Astrocyte of the cerebellum (primary cell): Measurements from ENCODE around the gene PPM1E.

Source experiments
- DNase-seq: peaks from one replicate; pipeline ENCODE4 v3.0.0-alpha.2; 2011; ENCODE audit warnings: low read depth
- H3K4me3 ChIP-seq: 2 replicates; pipeline ENCODE4 v1.5.1; 2011; ENCODE audit warnings: mild to moderate bottlenecking, low read depth, low read length, moderate library complexity
- in situ Hi-C: cut with HindIII; loops from 2 replicates; pipeline ENCODE4 v1.10.0; 2017; ENCODE audit warnings: low sequenced_read_pairs
- TF ChIP-seq, protein P1 (sequence below): IDR thresholded peaks from 2 replicates; pipeline ENCODE4 v1.5.1; 2012; ENCODE audit warnings: low read length, low read depth, moderate library complexity, mild to moderate bottlenecking; ENCODE audit errors: missing control alignments

The PPM1E gene

DNA sequence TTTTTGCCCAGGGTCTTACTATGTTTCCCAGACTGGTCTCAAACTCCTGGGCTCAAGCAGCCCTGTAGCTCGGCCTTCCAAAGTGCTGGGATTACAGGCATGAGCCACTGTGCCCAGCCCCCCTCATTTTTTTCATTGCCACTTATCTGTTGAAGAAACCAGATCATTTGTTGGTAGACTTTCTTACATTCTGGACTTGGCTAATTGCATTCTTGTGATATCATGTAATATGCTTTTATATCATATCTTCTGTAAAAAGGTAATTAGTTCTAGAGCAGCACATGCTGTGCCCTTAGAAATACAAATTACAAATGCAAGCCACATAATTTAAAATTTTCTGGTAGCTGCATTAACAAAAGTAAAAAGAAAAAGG, 53.9 kb downstream of the PPM1E start:
- in situ Hi-C loops, result no loop called here
- no peak for DNase-seq
- TF ChIP-seq, protein P1, sequence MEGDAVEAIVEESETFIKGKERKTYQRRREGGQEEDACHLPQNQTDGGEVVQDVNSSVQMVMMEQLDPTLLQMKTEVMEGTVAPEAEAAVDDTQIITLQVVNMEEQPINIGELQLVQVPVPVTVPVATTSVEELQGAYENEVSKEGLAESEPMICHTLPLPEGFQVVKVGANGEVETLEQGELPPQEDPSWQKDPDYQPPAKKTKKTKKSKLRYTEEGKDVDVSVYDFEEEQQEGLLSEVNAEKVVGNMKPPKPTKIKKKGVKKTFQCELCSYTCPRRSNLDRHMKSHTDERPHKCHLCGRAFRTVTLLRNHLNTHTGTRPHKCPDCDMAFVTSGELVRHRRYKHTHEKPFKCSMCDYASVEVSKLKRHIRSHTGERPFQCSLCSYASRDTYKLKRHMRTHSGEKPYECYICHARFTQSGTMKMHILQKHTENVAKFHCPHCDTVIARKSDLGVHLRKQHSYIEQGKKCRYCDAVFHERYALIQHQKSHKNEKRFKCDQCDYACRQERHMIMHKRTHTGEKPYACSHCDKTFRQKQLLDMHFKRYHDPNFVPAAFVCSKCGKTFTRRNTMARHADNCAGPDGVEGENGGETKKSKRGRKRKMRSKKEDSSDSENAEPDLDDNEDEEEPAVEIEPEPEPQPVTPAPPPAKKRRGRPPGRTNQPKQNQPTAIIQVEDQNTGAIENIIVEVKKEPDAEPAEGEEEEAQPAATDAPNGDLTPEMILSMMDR, result no peak
- H3K4me3 ChIP-seq, result no peak overlapping the region

DNA sequence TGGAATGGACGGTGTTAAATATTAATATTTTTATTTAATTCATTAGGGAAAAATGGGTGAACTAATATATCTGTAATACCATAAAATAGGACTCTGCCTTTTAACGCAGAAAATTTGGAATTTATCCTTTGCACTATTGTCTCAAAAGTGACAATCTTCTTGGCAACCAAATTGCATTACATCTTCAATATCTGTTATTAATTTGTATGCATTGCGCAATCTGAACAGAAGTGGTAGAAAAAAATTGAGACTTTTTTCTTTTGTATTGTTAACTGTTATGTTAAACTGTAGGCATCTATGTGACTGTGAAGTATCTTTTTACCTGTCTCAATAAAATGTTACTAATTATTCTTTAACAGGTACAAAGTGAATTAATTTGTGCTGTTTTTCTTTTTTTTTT, 55.6 kb downstream of the PPM1E start:
- H3K4me3 ChIP-seq, result no peak overlapping the region
- in situ Hi-C loops, result no loop called here
- TF ChIP-seq, protein P1, result no peak
- DNase-seq, result no peak

DNA sequence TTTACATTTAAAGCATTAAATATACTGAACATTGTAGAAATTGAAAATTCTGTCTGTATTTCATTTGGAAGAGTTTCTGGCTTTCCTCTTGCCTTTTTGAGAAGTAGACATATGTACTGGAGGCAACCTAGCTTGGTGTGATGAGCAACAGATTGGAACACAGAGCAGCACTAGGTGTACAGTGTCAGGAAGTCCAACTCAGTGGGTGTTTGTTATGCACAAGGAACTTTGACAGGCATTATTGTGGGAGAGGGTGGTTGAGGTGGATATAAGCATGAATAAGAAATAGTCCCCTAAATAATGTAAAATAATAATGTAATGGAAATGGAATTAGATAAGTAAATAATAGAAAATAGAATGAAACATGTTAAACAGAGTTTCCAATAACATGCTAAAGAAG, 58.1 kb downstream of the PPM1E start:
- TF ChIP-seq, protein P1, result no peak
- DNase-seq, result no peak
- H3K4me3 ChIP-seq, result no peak overlapping the region
- in situ Hi-C loops, result no loop called here

DNA sequence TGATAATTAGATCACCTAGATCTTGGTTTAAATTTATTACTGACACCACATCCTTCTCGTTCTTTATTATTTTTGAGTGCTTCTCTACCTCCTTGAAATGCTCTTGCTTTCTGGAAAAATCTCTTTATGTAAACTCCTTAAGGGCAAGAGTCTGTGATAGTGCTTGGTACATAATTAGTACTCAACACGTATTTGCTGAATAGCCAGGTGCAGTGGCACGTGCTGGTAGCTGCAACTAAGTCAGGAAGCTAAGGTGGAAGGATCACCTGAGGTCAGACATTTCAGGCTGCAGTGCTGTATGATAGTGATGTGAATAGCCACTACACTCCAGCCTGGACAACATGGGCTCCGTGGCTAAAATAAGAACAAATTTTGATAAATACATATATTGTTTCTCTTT, 63.0 kb downstream of the PPM1E start:
- in situ Hi-C loops, result no loop called here
- no peak overlapping the region for H3K4me3 ChIP-seq
- TF ChIP-seq, protein P1, result no peak
- no peak for DNase-seq

DNA sequence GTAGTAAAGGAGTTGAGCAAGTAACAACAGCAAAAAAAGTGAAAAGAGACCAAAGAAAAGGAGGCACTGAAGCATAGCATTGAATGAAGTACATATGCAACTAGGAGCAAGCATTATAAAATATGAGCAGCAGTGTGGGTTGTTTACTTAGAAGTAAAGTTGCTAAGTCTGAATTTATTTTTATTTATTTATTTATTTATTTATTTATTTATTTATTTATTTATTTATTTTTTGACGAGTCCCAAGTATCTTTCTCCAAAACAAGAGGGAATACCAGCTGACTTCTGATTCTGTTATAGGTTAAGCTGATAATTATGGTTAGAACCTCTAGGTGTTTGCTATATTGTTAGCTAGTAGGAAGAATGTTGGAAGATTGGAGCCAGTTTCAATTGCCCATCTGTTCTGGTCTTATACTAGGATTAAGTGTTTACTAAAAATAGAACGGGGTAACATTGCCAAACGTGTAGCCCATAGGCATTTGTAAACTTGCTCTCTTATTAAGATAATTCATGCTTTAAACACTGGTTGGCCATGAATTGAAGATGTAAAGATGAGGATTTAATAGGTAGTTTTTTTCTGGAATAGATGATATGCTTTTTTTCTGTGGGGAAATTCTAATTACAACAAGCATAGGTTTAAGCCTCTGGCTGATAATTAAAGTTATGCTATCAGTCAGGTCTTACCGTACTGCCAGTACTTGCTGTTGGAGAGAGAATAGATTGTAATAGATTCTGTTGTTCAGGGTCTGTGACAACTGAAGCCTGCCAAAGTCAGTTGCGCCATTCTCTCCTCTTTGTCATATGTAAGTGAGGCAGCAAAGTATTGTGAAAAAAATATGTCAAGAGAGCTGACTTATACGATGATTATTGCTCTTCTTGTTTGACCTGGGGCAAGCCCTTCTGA, 66.7 kb downstream of the PPM1E start:
- TF ChIP-seq, protein P1, result no peak
- in situ Hi-C loops, result no loop called here
- no peak overlapping the region for H3K4me3 ChIP-seq
- DNase-seq, result no peak

DNA sequence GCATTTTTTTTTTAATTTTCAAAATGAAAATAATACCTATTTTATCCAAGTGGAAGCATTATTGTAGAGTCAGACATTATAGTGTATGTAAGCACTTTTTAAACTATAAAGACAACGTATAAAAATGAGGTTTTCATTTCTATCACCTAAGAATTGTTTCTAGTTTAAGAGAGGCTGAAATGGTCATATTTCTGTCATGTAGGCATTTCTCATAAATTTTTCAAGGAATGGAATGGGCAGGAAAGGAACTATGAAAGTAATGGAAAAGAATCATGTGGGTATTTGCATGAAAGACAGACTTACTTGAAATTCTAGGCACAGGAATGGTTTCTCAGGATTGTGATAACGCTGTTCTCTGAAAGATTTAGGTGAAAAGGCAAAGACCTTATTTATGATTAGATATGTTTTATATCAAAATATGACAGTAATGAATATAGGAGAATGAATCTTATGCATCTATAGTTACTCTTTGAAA, 67.4 kb downstream of the PPM1E start:
- in situ Hi-C loops, result no loop called here
- DNase-seq, result no peak
- H3K4me3 ChIP-seq, result no peak overlapping the region
- TF ChIP-seq, protein P1, result no peak
